Panc1 (cell line): ENCODE measurements around the gene NTM. TPM values are rescaled to one million over a fixed set of nuclear protein-coding genes. Genes with fewer than 3 reads are reported as not detected.

Experiments
- ATAC-seq: fragments of 200-7000 bp; cut with Tn5 transposase; 2 replicates; pipeline ENCODE4 v1.9.1; 2020; ENCODE audit warnings: mild to moderate bottlenecking, moderate library complexity
- BruUV-seq: library from RNA; stranded (reverse); fragments of 400-500 nt; replicated peaks from 2 replicates; lab custom pipeline; 2021; lab: Mats Ljungman, UMichigan
- CTCF ChIA-PET: fragments of 300-600 bp; sonication (Branson Sonifier 250); formaldehyde crosslinking; loops from one replicate; lab custom pipeline; 2022; ENCODE audit warnings: antibody characterized with exemption; lab: Charles Lee
- POLR2A ChIA-PET: fragments of 300-600 bp; sonication (Branson Sonifier 250); formaldehyde crosslinking; loops from one replicate; lab custom pipeline; 2022; ENCODE audit warnings: antibody characterized with exemption; lab: Charles Lee
- DNase-seq: peaks from one replicate; pipeline ENCODE4 v3.0.0-alpha.2; 2010; ENCODE audit warnings: low read depth, low spot score
- H3K27ac ChIP-seq: 2 replicates; pipeline ENCODE4 v1.5.1; 2011; ENCODE audit warnings: mild to moderate bottlenecking, low read length, inconsistent platforms
- H3K27me3 ChIP-seq: fragments of 200-500 bp; sonication (Bioruptor generic); 2 replicates; pipeline ENCODE4 v1.6.0; 2014; ENCODE audit warnings: low read length, inconsistent platforms; ENCODE audit not compliant: control insufficient read depth, insufficient read depth
- H3K36me3 ChIP-seq: fragments of 200-500 bp; sonication (Bioruptor generic); 2 replicates; pipeline ENCODE4 v1.5.1; 2014; ENCODE audit warnings: inconsistent platforms, mild to moderate bottlenecking, low read length, moderate library complexity; ENCODE audit not compliant: control insufficient read depth, insufficient read depth
- H3K4me1 ChIP-seq: 2 replicates; pipeline ENCODE4 v1.5.1; 2011; ENCODE audit warnings: inconsistent platforms, mild to moderate bottlenecking, low read length, moderate library complexity; ENCODE audit not compliant: control insufficient read depth, insufficient read depth
- H3K4me3 ChIP-seq, 2 experiments: 2 replicates each; pipeline ENCODE4 v1.5.1; 2011 to 2012; ENCODE audit warnings: low read depth in 2 of 2, low read length in 2 of 2, mild to moderate bottlenecking in 2 of 2, inconsistent platforms in 1 of 2, moderate library complexity in 1 of 2
- H3K9me3 ChIP-seq: fragments of 200-500 bp; sonication (Bioruptor generic); 2 replicates; pipeline ENCODE4 v1.5.1; 2014; ENCODE audit warnings: low read depth, mild to moderate bottlenecking, inconsistent platforms, low read length, moderate library complexity; ENCODE audit not compliant: control insufficient read depth, insufficient read depth
- CTCF ChIP-seq: fragments of 450-650 bp; IDR thresholded peaks from 2 replicates; pipeline ENCODE4 v1.5.1; 2017; ENCODE audit warnings: mild to moderate bottlenecking
- POLR2AphosphoS5 ChIP-seq: IDR thresholded peaks from 2 replicates; pipeline ENCODE4 v1.6.1; 2012; ENCODE audit warnings: mild to moderate bottlenecking, low read depth, low read length, moderate library complexity
- SIN3A ChIP-seq: IDR thresholded peaks from 2 replicates; pipeline ENCODE4 v1.6.1; 2012; ENCODE audit warnings: low read depth, mild to moderate bottlenecking, low read length, moderate library complexity, borderline replicate concordance; ENCODE audit not compliant: insufficient read depth
- TCF7L2 ChIP-seq: IDR thresholded peaks from 2 replicates; pipeline ENCODE4 v1.6.1; 2011; ENCODE audit warnings: mild to moderate bottlenecking, low read depth, low read length, inconsistent platforms
- in situ Hi-C: cut with HindIII; loops from 2 replicates; pipeline ENCODE4 v1.10.0; 2016; ENCODE audit warnings: low sequenced_read_pairs, low pct_unique_long_range_greater_than_20kb
- intact Hi-C: fragments of 100-400 bp; cut with micrococcal nuclease; formaldehyde crosslinking; loops from one replicate; pipeline ENCODE4 v1.10.0; 2022; ENCODE audit not compliant: unreplicated experiment
- total RNA-seq: library from RNA; stranded (reverse); gene quantifications from one replicate; pipeline ENCODE4 v1.2.1, GENCODE V29; 2021; ENCODE audit not compliant: unreplicated experiment
- TF ChIP-seq, protein P1 (sequence below), 2 experiments: IDR thresholded peaks; 2 replicates each; pipeline ENCODE4 v1.6.1; 2011 to 2012; ENCODE audit warnings: low read depth in 2 of 2, control low read depth in 1 of 2, low read length in 1 of 2, mild to moderate bottlenecking in 1 of 2, moderate library complexity in 1 of 2; ENCODE audit not compliant: insufficient read depth in 1 of 2

The NTM gene
- total RNA-seq, 1 experiment from 2014 or later, result 0.10 TPM

DNA sequence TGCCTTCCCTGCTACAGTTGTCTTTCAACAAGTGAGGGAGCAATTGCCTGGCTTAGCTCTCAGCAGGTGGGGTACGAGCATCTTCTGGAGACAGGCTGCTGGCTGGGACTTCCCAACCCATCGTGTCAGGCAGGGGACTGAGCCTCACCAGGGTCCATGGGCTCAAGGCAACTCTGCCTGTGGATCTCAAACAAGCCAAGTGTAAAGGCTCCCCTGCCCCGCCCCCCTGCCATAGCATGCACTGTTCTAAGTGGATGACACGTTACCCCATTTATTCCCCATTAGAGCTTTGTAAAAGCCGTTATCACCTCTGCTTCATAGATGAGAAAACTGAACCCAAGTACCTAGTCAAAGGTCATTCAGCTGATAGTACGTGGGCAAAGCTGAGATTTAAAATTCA lies 222.9 kb downstream of the NTM start:
- DNase-seq, result no peak
- POLR2A ChIA-PET, result no interaction called here
- CTCF ChIA-PET, result interaction anchor here (0.6 kb wide), 1 partner anchor 19 kb away, joined by 7 read pairs; no protein-coding TSS in a partner anchor
- Histone ChIP-seq H3K4me3 (no peak overlapping the region), H3K36me3 (no peaks in the 10 kb centered on the region), H3K27me3 (peaks cover 12% of the 10 kb centered on the region), H3K27ac (no peak overlapping the region), H3K9me3 (no peaks in the 10 kb centered on the region), H3K4me1 (no peaks in the 10 kb centered on the region)
- in situ Hi-C loops (no loop called here), intact Hi-C loops (no loop called here)
- no peak for ATAC-seq
- BruUV-seq, result no TSS peak
- TF ChIP-seq TCF7L2 (no peak), POLR2AphosphoS5 (no peak), SIN3A (no peak), CTCF (no peak)
- TF ChIP-seq, protein P1, sequence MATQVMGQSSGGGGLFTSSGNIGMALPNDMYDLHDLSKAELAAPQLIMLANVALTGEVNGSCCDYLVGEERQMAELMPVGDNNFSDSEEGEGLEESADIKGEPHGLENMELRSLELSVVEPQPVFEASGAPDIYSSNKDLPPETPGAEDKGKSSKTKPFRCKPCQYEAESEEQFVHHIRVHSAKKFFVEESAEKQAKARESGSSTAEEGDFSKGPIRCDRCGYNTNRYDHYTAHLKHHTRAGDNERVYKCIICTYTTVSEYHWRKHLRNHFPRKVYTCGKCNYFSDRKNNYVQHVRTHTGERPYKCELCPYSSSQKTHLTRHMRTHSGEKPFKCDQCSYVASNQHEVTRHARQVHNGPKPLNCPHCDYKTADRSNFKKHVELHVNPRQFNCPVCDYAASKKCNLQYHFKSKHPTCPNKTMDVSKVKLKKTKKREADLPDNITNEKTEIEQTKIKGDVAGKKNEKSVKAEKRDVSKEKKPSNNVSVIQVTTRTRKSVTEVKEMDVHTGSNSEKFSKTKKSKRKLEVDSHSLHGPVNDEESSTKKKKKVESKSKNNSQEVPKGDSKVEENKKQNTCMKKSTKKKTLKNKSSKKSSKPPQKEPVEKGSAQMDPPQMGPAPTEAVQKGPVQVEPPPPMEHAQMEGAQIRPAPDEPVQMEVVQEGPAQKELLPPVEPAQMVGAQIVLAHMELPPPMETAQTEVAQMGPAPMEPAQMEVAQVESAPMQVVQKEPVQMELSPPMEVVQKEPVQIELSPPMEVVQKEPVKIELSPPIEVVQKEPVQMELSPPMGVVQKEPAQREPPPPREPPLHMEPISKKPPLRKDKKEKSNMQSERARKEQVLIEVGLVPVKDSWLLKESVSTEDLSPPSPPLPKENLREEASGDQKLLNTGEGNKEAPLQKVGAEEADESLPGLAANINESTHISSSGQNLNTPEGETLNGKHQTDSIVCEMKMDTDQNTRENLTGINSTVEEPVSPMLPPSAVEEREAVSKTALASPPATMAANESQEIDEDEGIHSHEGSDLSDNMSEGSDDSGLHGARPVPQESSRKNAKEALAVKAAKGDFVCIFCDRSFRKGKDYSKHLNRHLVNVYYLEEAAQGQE (IDR thresholded peaks at IDR 0.05; ENCODE audit: insufficient read depth in 1 of 2, low read depth in 2 of 2, low read length in 1 of 2), result no peak

GRCh38 chr11:131595797-131596196 lies 225.4 kb downstream of the NTM start:
- TF ChIP-seq POLR2AphosphoS5 (no peak), CTCF (no peak), TCF7L2 (no peak), SIN3A (no peak)
- TF ChIP-seq, protein P1 (IDR thresholded peaks at IDR 0.05; ENCODE audit: insufficient read depth in 1 of 2, low read depth in 2 of 2, low read length in 1 of 2), result no peak
- in situ Hi-C loops (no loop called here), intact Hi-C loops (no loop called here)
- Histone ChIP-seq H3K4me3 (no peak overlapping the region), H3K27ac (no peak overlapping the region), H3K27me3 (peaks cover 12% of the 10 kb centered on the region), H3K4me1 (no peaks in the 10 kb centered on the region), H3K9me3 (no peaks in the 10 kb centered on the region), H3K36me3 (no peaks in the 10 kb centered on the region)
- POLR2A ChIA-PET, result no interaction called here
- no TSS peak for BruUV-seq
- ATAC-seq (no peak), DNase-seq (no peak)
- CTCF ChIA-PET, result no interaction called here
